ENCODE results near the gene DNMT1.
A peak's percentile ranks its signal among the peaks of the same experiment; 100 is the strongest.

Gene DNMT1

DNA sequence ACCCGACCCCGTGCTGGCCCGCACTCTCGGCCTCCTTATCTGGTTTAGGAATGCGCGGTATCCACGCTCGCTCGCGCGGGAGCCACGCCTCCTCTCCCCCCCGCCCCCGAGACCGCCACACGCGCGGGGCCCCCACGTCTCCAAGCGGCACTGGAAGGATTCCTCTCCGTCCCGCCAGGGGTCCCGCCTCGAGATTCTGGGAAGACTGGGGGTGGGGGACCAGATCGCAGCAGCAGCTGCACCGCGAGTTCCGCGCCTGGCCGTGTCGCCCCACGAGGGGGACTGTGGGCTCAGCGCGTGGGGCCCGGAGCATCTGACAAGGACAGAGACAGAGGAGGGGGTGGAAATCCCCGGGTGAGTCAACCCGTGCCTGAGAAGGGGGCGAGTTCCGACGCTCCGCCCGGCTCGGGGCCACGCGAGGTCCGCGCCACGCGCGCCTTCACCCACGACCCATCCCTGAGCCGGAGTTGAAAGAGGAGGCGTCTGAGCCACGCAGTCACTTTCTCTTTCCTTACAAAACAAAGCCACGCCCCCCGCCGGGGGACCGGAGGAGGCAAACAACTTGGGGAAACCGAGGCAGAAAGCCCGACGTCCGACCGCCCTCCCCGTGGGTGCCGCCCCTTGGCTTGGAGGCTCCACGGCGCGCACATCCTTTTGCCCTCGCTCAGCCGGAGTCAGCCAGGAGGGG, 35.6 kb upstream of the DNMT1 start:
- no peak for TF ChIP-seq SIN3A (IDR thresholded peaks at IDR 0.05; ENCODE audit: borderline replicate concordance, insufficient read depth, low read length)
- TF ChIP-seq POLR2AphosphoS5 (IDR thresholded peaks at IDR 0.05; ENCODE audit: low read depth, low read length), result no peak
- no peak for TF ChIP-seq REST (IDR thresholded peaks at IDR 0.05; ENCODE audit: insufficient read depth in 1 of 2, low read depth in 2 of 2, low read length in 2 of 2)
- TF ChIP-seq FOXP2 (optimal IDR thresholded peaks at IDR 0.05; ENCODE audit: borderline replicate concordance, extremely low read depth, extremely low read length, insufficient read depth), result no peak
- no peak for TF ChIP-seq TAF1 (IDR thresholded peaks at IDR 0.05; ENCODE audit: borderline replicate concordance, insufficient read depth, low read length)

DNA sequence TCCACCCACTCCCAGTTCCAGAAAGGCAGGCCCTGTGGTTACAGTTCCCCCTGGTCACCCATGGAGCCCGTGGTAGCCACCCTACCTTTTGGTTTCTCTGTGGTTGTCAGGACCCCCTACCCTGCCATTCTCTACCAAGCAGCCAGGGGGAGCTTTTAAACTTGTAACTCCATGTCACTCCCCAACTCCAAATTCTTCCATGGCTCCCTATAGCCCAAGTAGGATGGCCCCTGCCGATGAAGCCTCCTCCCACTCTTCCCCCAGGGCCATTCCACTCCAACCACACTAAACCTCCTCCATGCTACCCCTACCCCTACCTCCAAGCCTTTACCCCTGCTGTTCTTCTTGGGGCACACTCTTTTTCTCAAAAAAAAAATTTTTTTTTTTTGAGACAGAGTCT, 34.2 kb upstream of the DNMT1 start:
- TF ChIP-seq SIN3A (IDR thresholded peaks at IDR 0.05; ENCODE audit: borderline replicate concordance, insufficient read depth, low read length) (no peak), POLR2AphosphoS5 (IDR thresholded peaks at IDR 0.05; ENCODE audit: low read depth, low read length) (no peak), FOXP2 (optimal IDR thresholded peaks at IDR 0.05; ENCODE audit: borderline replicate concordance, extremely low read depth, extremely low read length, insufficient read depth) (no peak), TAF1 (IDR thresholded peaks at IDR 0.05; ENCODE audit: borderline replicate concordance, insufficient read depth, low read length) (no peak), REST (IDR thresholded peaks at IDR 0.05; ENCODE audit: insufficient read depth in 1 of 2, low read depth in 2 of 2, low read length in 2 of 2) (no peak)

DNA sequence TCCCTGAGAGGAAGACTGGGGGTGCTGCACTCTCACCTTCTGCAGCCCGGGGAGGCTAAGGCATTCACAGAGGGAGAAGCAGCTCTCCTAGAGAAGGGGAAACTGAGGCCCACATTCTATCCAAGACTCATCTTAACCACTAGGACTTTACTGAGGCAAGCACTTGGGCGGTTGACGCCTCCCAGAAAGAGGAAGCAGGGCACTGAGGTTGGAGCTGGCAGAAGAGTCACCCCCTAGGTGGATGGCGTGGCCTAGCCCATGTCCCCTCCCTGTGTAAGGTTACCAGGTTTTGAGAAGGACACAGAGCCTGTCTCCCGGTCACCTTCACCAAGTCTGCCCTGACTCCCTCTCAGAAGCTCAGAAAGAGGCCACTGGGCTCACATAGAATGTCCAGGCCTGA, 33.6 kb upstream of the DNMT1 start:
- TF ChIP-seq SIN3A (IDR thresholded peaks at IDR 0.05; ENCODE audit: borderline replicate concordance, insufficient read depth, low read length), result no peak
- TF ChIP-seq FOXP2 (optimal IDR thresholded peaks at IDR 0.05; ENCODE audit: borderline replicate concordance, extremely low read depth, extremely low read length, insufficient read depth), result no peak

- no peak for TF ChIP-seq POLR2AphosphoS5 (IDR thresholded peaks at IDR 0.05; ENCODE audit: low read depth, low read length)
Observed at GRCh38 chr19:10227026-10227971, 32.5 kb upstream of the DNMT1 start.

- peak; percentile 23 for TF ChIP-seq FOXP2 (optimal IDR thresholded peaks at IDR 0.05; ENCODE audit: borderline replicate concordance, extremely low read depth, extremely low read length, insufficient read depth)
- no peak for TF ChIP-seq TAF1 (IDR thresholded peaks at IDR 0.05; ENCODE audit: borderline replicate concordance, insufficient read depth, low read length)
- no peak for TF ChIP-seq REST (IDR thresholded peaks at IDR 0.05; ENCODE audit: insufficient read depth in 1 of 2, low read depth in 2 of 2, low read length in 2 of 2)
Observed at GRCh38 chr19:10226376-10227025, 31.7 kb upstream of the DNMT1 start.

- TF ChIP-seq REST (IDR thresholded peaks at IDR 0.05; ENCODE audit: insufficient read depth in 1 of 2, low read depth in 2 of 2, low read length in 2 of 2) (no peak), TAF1 (IDR thresholded peaks at IDR 0.05; ENCODE audit: borderline replicate concordance, insufficient read depth, low read length) (no peak), SIN3A (IDR thresholded peaks at IDR 0.05; ENCODE audit: borderline replicate concordance, insufficient read depth, low read length) (no peak), POLR2AphosphoS5 (IDR thresholded peaks at IDR 0.05; ENCODE audit: low read depth, low read length) (no peak), FOXP2 (optimal IDR thresholded peaks at IDR 0.05; ENCODE audit: borderline replicate concordance, extremely low read depth, extremely low read length, insufficient read depth) (no peak)
Observed at GRCh38 chr19:10226021-10226375, 31.2 kb upstream of the DNMT1 start.

Measured in PFSK-1 (cell line).